CD4-positive, alpha-beta T cell (primary cell): Measurements from ENCODE around the gene APAF1. TPM values are rescaled to one million over a fixed set of nuclear protein-coding genes. Genes with fewer than 3 reads are reported as not detected.

ENCODE experiments used
- ATAC-seq: fragments of 200-7000 bp; cut with Tn5 transposase; one replicate; pipeline ENCODE4 v1.10.0; 2022; ENCODE audit warnings: mild to moderate bottlenecking; ENCODE audit not compliant: poor library complexity
- CTCF ChIA-PET: fragments of 350-600 bp; sonication (Branson Sonifier 250); formaldehyde crosslinking; loops from one replicate; lab custom pipeline; 2021; ENCODE audit warnings: antibody characterized with exemption, inconsistent platforms; lab: Charles Lee
- POLR2A ChIA-PET: fragments of 350-600 bp; sonication (Branson Sonifier 250); formaldehyde crosslinking; loops from one replicate; lab custom pipeline; 2021; ENCODE audit warnings: antibody characterized with exemption, inconsistent platforms; lab: Charles Lee
- DNase-seq, 14 experiments: peaks; one replicate each; pipeline ENCODE4 v3.0.0-alpha.2; 2013 to 2020; ENCODE audit warnings: mixed read lengths in 2 of 14
- H3K27ac ChIP-seq, 2 donors: one replicate each; pipeline versions ENCODE4 v1.5.1 to v1.7.0; 2013; ENCODE audit warnings: low read length in 2 of 2, low read depth in 1 of 2, mild to moderate bottlenecking in 1 of 2
- H3K27me3 ChIP-seq, 2 experiments: 1 replicate in 1 of 2; 2 replicates in 1 of 2; pipeline versions ENCODE4 v1.6.1 to v1.7.0; 2013; ENCODE audit warnings: low read length in 2 of 2, control low read depth in 1 of 2, mild to moderate bottlenecking in 1 of 2, moderate library complexity in 1 of 2; ENCODE audit not compliant: insufficient read depth in 2 of 2, control insufficient read depth in 1 of 2
- H3K36me3 ChIP-seq: one replicate; pipeline ENCODE4 v1.6.1; 2013; ENCODE audit warnings: low read length, control low read depth; ENCODE audit not compliant: insufficient read depth
- H3K4me1 ChIP-seq: one replicate; pipeline ENCODE4 v1.6.1; 2013; ENCODE audit warnings: low read length, control low read depth; ENCODE audit not compliant: insufficient read depth
- H3K4me3 ChIP-seq: one replicate; pipeline ENCODE4 v1.5.1; 2013; ENCODE audit warnings: mild to moderate bottlenecking, low read length, moderate library complexity
- H3K9me3 ChIP-seq, 2 experiments: 1 replicate in 1 of 2; 2 replicates in 1 of 2; pipeline versions ENCODE4 v1.6.1 to v1.7.0; 2013; ENCODE audit warnings: low read length in 2 of 2, mild to moderate bottlenecking in 2 of 2, control low read depth in 1 of 2, moderate library complexity in 1 of 2; ENCODE audit not compliant: control insufficient read depth in 1 of 2, insufficient read depth in 1 of 2
- H3K27ac Mint-ChIP-seq: one replicate; pipeline ENCODE4 v1.8.0; 2020; ENCODE audit warnings: mixed read lengths
- H3K27me3 Mint-ChIP-seq: one replicate; pipeline ENCODE4 v1.8.0; 2021; ENCODE audit warnings: mixed read lengths
- H3K36me3 Mint-ChIP-seq: one replicate; pipeline ENCODE4 v1.8.0; 2021; ENCODE audit warnings: low read depth, mixed read lengths
- H3K4me1 Mint-ChIP-seq: one replicate; pipeline ENCODE4 v1.8.0; 2021; ENCODE audit warnings: low read depth, mixed read lengths
- H3K4me3 Mint-ChIP-seq: one replicate; pipeline ENCODE4 v1.8.0; 2020; ENCODE audit warnings: mild to moderate bottlenecking, mixed read lengths
- H3K9me3 Mint-ChIP-seq: one replicate; pipeline ENCODE4 v1.8.0; 2020; ENCODE audit warnings: mixed read lengths
- intact Hi-C, 2 experiments: fragments of 100-400 bp; cut with DNase I in 1 of 2; cut with micrococcal nuclease in 1 of 2; formaldehyde crosslinking; loops; one replicate each; pipeline versions ENCODE4 v1.15.1 to v1.9.0; 2023 to 2025; cut with DNase I, micrococcal nuclease
- total RNA-seq, 174 experiments: library from RNA in 2 of 174; stranded (reverse) in 2 of 174; gene quantifications; one replicate each; pipeline ENCODE4 v1.2.3 and lab custom pipeline; 2021 to 2026
- TF ChIP-seq, protein P1 (sequence below): fragments of 200-600 bp; IDR thresholded peaks from one replicate; pipeline ENCODE4 v1.8.0; 2022; ENCODE audit warnings: antibody characterized with exemption, mild to moderate bottlenecking

The APAF1 gene
- total RNA-seq, 2 experiments from 2014 or later: 13.5 to 14.5 TPM

DNA sequence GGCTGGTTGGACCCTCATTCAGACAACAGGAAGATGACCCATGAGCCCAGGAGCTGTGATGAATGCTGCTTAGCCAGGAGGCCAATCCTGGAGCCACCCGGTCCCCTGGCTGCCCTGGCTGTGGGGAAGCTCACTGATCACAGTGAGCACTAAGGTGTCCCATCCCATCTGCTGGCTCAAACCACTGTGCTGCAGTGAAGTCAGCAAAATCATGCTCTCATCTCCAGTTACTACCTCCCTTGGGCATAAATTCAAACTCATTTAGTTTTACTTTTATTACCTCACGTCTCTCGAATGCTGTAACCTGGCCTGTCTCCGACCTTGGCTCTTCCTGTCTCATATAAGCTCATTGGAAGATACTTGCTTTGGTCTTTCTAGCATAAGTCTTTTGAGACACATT lies 112.4 kb downstream of the APAF1 start:
- POLR2A ChIA-PET: no interaction called here
- intact Hi-C loops: no loop called here

GRCh38 chr12:98758331-98758730 lies 113.2 kb downstream of the APAF1 start:
- Mint-ChIP-seq H3K9me3 (no peaks in the 10 kb centered on the region), H3K4me3 (no peak overlapping the region), H3K4me1 (peaks cover 7% of the 10 kb centered on the region), H3K36me3 (no peaks in the 10 kb centered on the region), H3K27ac (no peak overlapping the region), H3K27me3 (peaks cover 5% of the 10 kb centered on the region)
- H3K9me3 ChIP-seq: no peaks in the 10 kb centered on the region
- ChIA-PET CTCF (no interaction called here), POLR2A (no interaction called here)
- intact Hi-C loops: no loop called here
- H3K27ac ChIP-seq: no peak overlapping the region
- H3K27me3 ChIP-seq: no peaks in the 10 kb centered on the region
- H3K36me3 ChIP-seq: no peaks in the 10 kb centered on the region
- TF ChIP-seq, protein P1, sequence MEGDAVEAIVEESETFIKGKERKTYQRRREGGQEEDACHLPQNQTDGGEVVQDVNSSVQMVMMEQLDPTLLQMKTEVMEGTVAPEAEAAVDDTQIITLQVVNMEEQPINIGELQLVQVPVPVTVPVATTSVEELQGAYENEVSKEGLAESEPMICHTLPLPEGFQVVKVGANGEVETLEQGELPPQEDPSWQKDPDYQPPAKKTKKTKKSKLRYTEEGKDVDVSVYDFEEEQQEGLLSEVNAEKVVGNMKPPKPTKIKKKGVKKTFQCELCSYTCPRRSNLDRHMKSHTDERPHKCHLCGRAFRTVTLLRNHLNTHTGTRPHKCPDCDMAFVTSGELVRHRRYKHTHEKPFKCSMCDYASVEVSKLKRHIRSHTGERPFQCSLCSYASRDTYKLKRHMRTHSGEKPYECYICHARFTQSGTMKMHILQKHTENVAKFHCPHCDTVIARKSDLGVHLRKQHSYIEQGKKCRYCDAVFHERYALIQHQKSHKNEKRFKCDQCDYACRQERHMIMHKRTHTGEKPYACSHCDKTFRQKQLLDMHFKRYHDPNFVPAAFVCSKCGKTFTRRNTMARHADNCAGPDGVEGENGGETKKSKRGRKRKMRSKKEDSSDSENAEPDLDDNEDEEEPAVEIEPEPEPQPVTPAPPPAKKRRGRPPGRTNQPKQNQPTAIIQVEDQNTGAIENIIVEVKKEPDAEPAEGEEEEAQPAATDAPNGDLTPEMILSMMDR: no peak
- no peak overlapping the region for H3K4me3 ChIP-seq
- no peak for ATAC-seq
- no peaks in the 10 kb centered on the region for H3K4me1 ChIP-seq
- DNase-seq: no peak

More for the DNA sequence above, 112.4 kb downstream of the APAF1 start:
- H3K4me3 ChIP-seq: no peak overlapping the region
- H3K27ac Mint-ChIP-seq: no peak overlapping the region
- TF ChIP-seq, protein P1: no peak
- H3K27ac ChIP-seq: no peak overlapping the region
- DNase-seq: no peak
- CTCF ChIA-PET: no interaction called here
- H3K36me3 ChIP-seq: no peaks in the 10 kb centered on the region
- no peaks in the 10 kb centered on the region for H3K4me1 ChIP-seq
- H3K27me3 Mint-ChIP-seq: peaks cover 5% of the 10 kb centered on the region
- no peak overlapping the region for H3K4me3 Mint-ChIP-seq
- no peaks in the 10 kb centered on the region for H3K36me3 Mint-ChIP-seq
- ATAC-seq: no peak
- peaks cover 7% of the 10 kb centered on the region for H3K4me1 Mint-ChIP-seq
- H3K9me3 ChIP-seq: no peaks in the 10 kb centered on the region
- H3K9me3 Mint-ChIP-seq: no peaks in the 10 kb centered on the region
- no peaks in the 10 kb centered on the region for H3K27me3 ChIP-seq

DNA sequence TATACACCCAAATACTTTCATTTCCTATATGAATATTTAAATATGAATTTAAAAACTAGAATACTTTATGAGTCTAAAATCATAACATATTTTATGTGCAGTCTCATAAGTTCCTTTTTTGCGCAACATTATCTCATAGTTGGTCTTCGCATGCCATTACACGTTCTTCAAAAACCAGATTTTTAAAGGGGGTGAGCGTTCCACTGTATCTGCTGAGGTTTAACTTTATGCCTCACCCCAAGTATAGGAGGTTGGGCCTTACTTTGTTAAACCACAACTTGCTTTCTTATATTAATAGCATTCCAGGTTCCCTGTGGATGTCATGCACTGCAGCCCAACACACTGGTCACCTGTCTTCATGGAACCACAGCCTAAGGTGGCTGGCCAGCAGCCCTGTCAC lies 118.6 kb downstream of the APAF1 start:
- Histone ChIP-seq H3K4me1 (no peaks in the 10 kb centered on the region), H3K36me3 (no peaks in the 10 kb centered on the region), H3K4me3 (no peak overlapping the region), H3K9me3 (no peaks in the 10 kb centered on the region), H3K27me3 (no peaks in the 10 kb centered on the region), H3K27ac (no peak overlapping the region)
- intact Hi-C loops: no loop called here
- Mint-ChIP-seq H3K27ac (no peak overlapping the region), H3K36me3 (no peaks in the 10 kb centered on the region), H3K4me3 (no peak overlapping the region), H3K27me3 (peaks cover 6% of the 10 kb centered on the region), H3K9me3 (no peaks in the 10 kb centered on the region), H3K4me1 (no peaks in the 10 kb centered on the region)
- ATAC-seq (no peak), DNase-seq (no peak)
- TF ChIP-seq, protein P1: no peak
- ChIA-PET CTCF (no interaction called here), POLR2A (no interaction called here)
